HepG2 (cell line): ENCODE measurements around the gene HSPA1A. TPM values are rescaled to one million over a fixed set of nuclear protein-coding genes. Genes with fewer than 3 reads are reported as not detected.

Source experiments
- CBFB ChIP-seq: sonication (generic); formaldehyde crosslinking; IDR thresholded peaks from 2 replicates; pipeline ENCODE4 v1.4.0; 2020; ENCODE audit warnings: missing genetic modification reagents
- EHMT2 ChIP-seq: fragments of 200-600 bp; sonication (generic); IDR thresholded peaks from 2 replicates; pipeline ENCODE4 v1.7.0; 2017; ENCODE audit warnings: antibody characterized with exemption, low read depth, low read length, borderline replicate concordance
- HMG20B ChIP-seq: conservative IDR thresholded peaks from 2 replicates; pipeline ENCODE4 v1.6.1; 2016; ENCODE audit warnings: missing genetic modification reagents, missing compliant biosample characterization
- HNF4A ChIP-seq: sonication (generic); formaldehyde crosslinking; IDR thresholded peaks from 2 replicates; pipeline ENCODE4 v1.4.0; 2020; ENCODE audit warnings: missing genetic modification reagents
- IRF2 ChIP-seq: IDR thresholded peaks from 2 replicates; pipeline ENCODE4 v1.6.1; 2018; ENCODE audit warnings: missing genetic modification reagents, missing compliant biosample characterization
- KAT8 ChIP-seq: IDR thresholded peaks from 2 replicates; pipeline ENCODE4 v1.6.1; 2016; ENCODE audit warnings: missing genetic modification reagents, missing compliant biosample characterization
- KDM6A ChIP-seq: IDR thresholded peaks from 2 replicates; pipeline ENCODE4 v1.6.1; 2016; ENCODE audit warnings: low read depth
- NR3C1 ChIP-seq: sonication (generic); formaldehyde crosslinking; IDR thresholded peaks from 2 replicates; pipeline ENCODE4 v1.4.0; 2020; ENCODE audit warnings: missing genetic modification reagents
- PITX1 ChIP-seq: sonication (generic); formaldehyde crosslinking; IDR thresholded peaks from 2 replicates; pipeline ENCODE4 v1.5.1; 2020; ENCODE audit warnings: mild to moderate bottlenecking, missing genetic modification reagents
- POGZ ChIP-seq: sonication (generic); formaldehyde crosslinking; IDR thresholded peaks from 2 replicates; pipeline ENCODE4 v1.4.0; 2020; ENCODE audit warnings: mild to moderate bottlenecking, missing genetic modification reagents
- RXRB ChIP-seq: IDR thresholded peaks from 2 replicates; pipeline ENCODE4 v1.6.1; 2016; ENCODE audit warnings: borderline replicate concordance, missing genetic modification reagents, missing compliant biosample characterization
- ZFP36L1 ChIP-seq: sonication (generic); formaldehyde crosslinking; IDR thresholded peaks from 2 replicates; pipeline ENCODE4 v1.8.0; 2022; ENCODE audit warnings: mild to moderate bottlenecking, missing genetic modification reagents, moderate library complexity
- ZNF274 ChIP-seq: sonication (generic); formaldehyde crosslinking; IDR thresholded peaks from 2 replicates; pipeline ENCODE4 v1.5.1; 2020; ENCODE audit warnings: mild to moderate bottlenecking, missing genetic modification reagents
- ZNF33A ChIP-seq: sonication (generic); formaldehyde crosslinking; IDR thresholded peaks from 2 replicates; pipeline ENCODE4 v1.5.1; 2020; ENCODE audit warnings: missing genetic modification reagents, mild to moderate bottlenecking, moderate library complexity, borderline replicate concordance
- polyA plus RNA-seq, 8 experiments: library from polyadenylated mRNA; depleted of rRNA in 3 of 8; stranded (reverse) in 7 of 8; unstranded in 1 of 8; fragments of >200 nt; fragmentation: Illumina TruSeq in 4 of 8; extraction: Trizol in 4 of 8; gene quantifications; 2 replicates each; pipeline versions ENCODE4 v1.2.1 to v1.2.3, GENCODE V29; 2011 to 2016; ENCODE audit warnings: low read depth in 4 of 8, missing spikeins in 1 of 8, mixed read lengths in 1 of 8; ENCODE audit not compliant: insufficient read depth in 1 of 8
- total RNA-seq, 5 experiments: library from RNA; depleted of rRNA; stranded (reverse); fragments of >200 nt; fragmentation: Illumina TruSeq; extraction: Trizol; gene quantifications; 2 replicates each; pipeline ENCODE4 v1.2.3, GENCODE V29; 2016; ENCODE audit warnings: low read depth in 1 of 5
- TF ChIP-seq, protein P1 (sequence below): sonication (generic); formaldehyde crosslinking; IDR thresholded peaks from 2 replicates; pipeline ENCODE4 v1.4.0; 2020; ENCODE audit warnings: missing genetic modification reagents
- TF ChIP-seq, protein P2 (sequence below): sonication (generic); formaldehyde crosslinking; IDR thresholded peaks from 2 replicates; pipeline ENCODE4 v1.5.0; 2020; ENCODE audit warnings: missing genetic modification reagents
- TF ChIP-seq, protein P3 (sequence below): sonication (generic); formaldehyde crosslinking; IDR thresholded peaks from 2 replicates; pipeline ENCODE4 v1.5.1; 2020; ENCODE audit warnings: mild to moderate bottlenecking, missing genetic modification reagents
- TF ChIP-seq, protein P4 (sequence below): sonication (generic); formaldehyde crosslinking; IDR thresholded peaks from 2 replicates; pipeline ENCODE4 v1.9.0; 2021; ENCODE audit warnings: missing genetic modification reagents, borderline replicate concordance

Gene HSPA1A
- total and polyA plus RNA-seq, 2 of the 13 experiments (the other 11 are each of a cell fraction or from before 2014, with no cell fraction given): 44.5 to 85.0 TPM

DNA sequence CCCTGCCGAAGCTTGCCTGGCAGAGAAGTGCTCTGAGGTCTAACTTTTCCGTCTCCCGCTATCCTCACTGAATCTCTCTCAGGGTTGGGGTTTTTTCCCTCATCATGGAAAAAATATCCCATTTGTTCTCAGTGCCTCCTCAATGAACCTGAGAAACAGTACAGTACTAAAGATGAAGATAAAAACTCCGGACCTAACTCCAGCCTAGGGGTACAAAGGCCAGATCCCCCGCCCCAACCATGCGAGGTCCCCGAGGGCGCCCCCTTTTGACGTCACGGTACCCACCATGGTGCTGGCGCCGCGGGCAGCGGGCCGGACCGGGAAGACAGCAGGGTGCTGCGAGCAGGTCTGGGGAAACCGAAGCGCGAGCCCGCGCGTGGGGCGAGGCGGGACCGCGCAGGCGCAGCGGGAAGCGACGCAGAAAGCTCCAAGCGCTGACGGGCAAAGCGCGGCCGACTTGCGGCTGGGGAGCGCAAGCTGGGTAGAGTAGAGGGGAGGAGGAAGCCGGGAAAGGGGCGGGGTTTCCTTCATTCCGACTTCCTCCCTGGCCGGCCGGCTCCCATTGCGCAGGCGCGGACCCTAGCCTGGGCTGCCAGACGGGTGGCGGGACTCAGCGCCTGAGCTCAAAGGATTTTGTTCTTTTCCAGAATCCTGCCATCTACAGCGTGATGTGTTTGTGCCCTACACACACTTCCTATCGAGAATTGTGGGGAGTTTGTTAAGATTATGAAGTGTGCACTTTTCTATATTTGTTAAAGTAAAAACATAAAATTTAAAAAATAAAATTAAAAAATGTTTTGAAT is 8.7 kb upstream of the HSPA1A start, which contains the start of gene LSM2 (continued):
- TF ChIP-seq POGZ (CRISPR knock-in tag) (peak; percentile 93), ZNF33A (CRISPR knock-in tag) (peak; percentile 80; the same call in 1 of the 2 replicates), PITX1 (peak; percentile 82), HNF4A (CRISPR knock-in tag) (peak; percentile 96), CBFB (CRISPR knock-in tag) (peak; percentile 83), KAT8 (CRISPR knock-in tag) (peak; percentile 97), ZNF274 (CRISPR knock-in tag) (peak; percentile 97), EHMT2 (no peak), IRF2 (CRISPR knock-in tag) (peak; percentile 83), RXRB (peak; percentile 64; the same call in 1 of the 2 replicates), KDM6A (CRISPR knock-in tag) (peak; percentile 29; the same call in 1 of the 2 replicates), NR3C1 (CRISPR knock-in tag) (no peak), HMG20B (CRISPR knock-in tag) (no peak; the same call in 1 of the 2 replicates), ZFP36L1 (peak; percentile 93)
- TF ChIP-seq, protein P1, sequence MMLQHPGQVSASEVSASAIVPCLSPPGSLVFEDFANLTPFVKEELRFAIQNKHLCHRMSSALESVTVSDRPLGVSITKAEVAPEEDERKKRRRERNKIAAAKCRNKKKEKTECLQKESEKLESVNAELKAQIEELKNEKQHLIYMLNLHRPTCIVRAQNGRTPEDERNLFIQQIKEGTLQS (CRISPR knock-in tag): peak; percentile 43; the same call in 1 of the 2 replicates
- TF ChIP-seq, protein P2, sequence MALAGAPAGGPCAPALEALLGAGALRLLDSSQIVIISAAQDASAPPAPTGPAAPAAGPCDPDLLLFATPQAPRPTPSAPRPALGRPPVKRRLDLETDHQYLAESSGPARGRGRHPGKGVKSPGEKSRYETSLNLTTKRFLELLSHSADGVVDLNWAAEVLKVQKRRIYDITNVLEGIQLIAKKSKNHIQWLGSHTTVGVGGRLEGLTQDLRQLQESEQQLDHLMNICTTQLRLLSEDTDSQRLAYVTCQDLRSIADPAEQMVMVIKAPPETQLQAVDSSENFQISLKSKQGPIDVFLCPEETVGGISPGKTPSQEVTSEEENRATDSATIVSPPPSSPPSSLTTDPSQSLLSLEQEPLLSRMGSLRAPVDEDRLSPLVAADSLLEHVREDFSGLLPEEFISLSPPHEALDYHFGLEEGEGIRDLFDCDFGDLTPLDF (CRISPR knock-in tag): peak; percentile 85
- TF ChIP-seq, protein P3, sequence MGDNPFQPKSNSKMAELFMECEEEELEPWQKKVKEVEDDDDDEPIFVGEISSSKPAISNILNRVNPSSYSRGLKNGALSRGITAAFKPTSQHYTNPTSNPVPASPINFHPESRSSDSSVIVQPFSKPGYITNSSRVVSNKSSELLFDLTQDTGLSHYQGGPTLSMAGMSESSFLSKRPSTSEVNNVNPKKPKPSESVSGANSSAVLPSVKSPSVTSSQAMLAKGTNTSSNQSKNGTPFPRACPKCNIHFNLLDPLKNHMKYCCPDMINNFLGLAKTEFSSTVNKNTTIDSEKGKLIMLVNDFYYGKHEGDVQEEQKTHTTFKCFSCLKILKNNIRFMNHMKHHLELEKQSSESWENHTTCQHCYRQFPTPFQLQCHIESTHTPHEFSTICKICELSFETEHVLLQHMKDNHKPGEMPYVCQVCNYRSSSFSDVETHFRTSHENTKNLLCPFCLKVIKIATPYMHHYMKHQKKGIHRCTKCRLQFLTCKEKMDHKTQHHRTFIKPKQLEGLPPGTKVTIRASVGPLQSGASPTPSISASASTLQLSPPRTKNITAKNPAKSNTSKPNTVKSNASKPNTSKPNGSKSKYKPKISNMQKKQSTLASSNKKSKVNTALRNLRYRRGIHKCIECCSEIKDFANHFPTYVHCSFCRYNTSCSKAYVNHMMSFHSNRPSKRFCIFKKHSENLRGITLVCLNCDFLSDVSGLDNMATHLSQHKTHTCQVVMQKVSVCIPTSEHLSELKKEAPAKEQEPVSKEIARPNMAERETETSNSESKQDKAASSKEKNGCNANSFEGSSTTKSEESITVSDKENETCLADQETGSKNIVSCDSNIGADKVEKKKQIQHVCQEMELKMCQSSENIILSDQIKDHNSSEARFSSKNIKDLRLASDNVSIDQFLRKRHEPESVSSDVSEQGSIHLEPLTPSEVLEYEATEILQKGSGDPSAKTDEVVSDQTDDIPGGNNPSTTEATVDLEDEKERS (CRISPR knock-in tag): peak; percentile 86; the same call in 1 of the 2 replicates
- TF ChIP-seq, protein P4, sequence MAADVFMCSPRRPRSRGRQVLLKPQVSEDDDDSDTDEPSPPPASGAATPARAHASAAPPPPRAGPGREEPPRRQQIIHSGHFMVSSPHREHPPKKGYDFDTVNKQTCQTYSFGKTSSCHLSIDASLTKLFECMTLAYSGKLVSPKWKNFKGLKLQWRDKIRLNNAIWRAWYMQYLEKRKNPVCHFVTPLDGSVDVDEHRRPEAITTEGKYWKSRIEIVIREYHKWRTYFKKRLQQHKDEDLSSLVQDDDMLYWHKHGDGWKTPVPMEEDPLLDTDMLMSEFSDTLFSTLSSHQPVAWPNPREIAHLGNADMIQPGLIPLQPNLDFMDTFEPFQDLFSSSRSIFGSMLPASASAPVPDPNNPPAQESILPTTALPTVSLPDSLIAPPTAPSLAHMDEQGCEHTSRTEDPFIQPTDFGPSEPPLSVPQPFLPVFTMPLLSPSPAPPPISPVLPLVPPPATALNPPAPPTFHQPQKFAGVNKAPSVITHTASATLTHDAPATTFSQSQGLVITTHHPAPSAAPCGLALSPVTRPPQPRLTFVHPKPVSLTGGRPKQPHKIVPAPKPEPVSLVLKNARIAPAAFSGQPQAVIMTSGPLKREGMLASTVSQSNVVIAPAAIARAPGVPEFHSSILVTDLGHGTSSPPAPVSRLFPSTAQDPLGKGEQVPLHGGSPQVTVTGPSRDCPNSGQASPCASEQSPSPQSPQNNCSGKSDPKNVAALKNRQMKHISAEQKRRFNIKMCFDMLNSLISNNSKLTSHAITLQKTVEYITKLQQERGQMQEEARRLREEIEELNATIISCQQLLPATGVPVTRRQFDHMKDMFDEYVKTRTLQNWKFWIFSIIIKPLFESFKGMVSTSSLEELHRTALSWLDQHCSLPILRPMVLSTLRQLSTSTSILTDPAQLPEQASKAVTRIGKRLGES (CRISPR knock-in tag): peak; percentile 81; the same call in 1 of the 2 replicates
